RWPE2 (cell line): ENCODE measurements around the gene THSD8.
"Not testable (repeated sequence)": the region's sequence is repeated elsewhere in the genome, so short reads cannot be mapped to it uniquely, and the experiment has no call there.

Experiments used
- ATAC-seq: fragments of 200-7000 bp; cut with Tn5 transposase; 3 replicates; pipeline ENCODE4 v1.9.1; 2021; ENCODE audit warnings: low read depth
- DNase-seq: peaks from one replicate; pipeline ENCODE4 v3.0.0-alpha.2; 2020; ENCODE audit warnings: low spot score
- H3K27ac ChIP-seq: fragments of 450-650 bp; 2 replicates; pipeline ENCODE4 v1.5.1; 2017; ENCODE audit warnings: mild to moderate bottlenecking; ENCODE audit not compliant: poor library complexity, severe bottlenecking
- H3K27me3 ChIP-seq: fragments of 250-450 bp; sonication (Bioruptor Pico); 2 replicates; pipeline ENCODE4 v1.5.1; 2021; ENCODE audit warnings: mild to moderate bottlenecking, moderate library complexity; ENCODE audit not compliant: insufficient read depth, poor library complexity, severe bottlenecking
- H3K36me3 ChIP-seq: fragments of 250-450 bp; sonication (Bioruptor Pico); 2 replicates; pipeline ENCODE4 v1.5.1; 2020; ENCODE audit warnings: low read depth, mild to moderate bottlenecking, moderate library complexity
- H3K4me1 ChIP-seq: fragments of 250-450 bp; sonication (Bioruptor Pico); 2 replicates; pipeline ENCODE4 v1.5.1; 2021; ENCODE audit warnings: mild to moderate bottlenecking, moderate library complexity; ENCODE audit not compliant: insufficient read depth, poor library complexity, severe bottlenecking
- H3K4me3 ChIP-seq: fragments of 250-450 bp; sonication (Bioruptor Pico); 2 replicates; pipeline ENCODE4 v1.5.1; 2021; ENCODE audit warnings: mild to moderate bottlenecking, moderate library complexity; ENCODE audit not compliant: severe bottlenecking
- H3K9me3 ChIP-seq: fragments of 250-450 bp; sonication (Bioruptor Pico); 2 replicates; pipeline ENCODE4 v1.5.1; 2021; ENCODE audit warnings: mild to moderate bottlenecking, moderate library complexity; ENCODE audit not compliant: severe bottlenecking
- TF ChIP-seq, protein P1 (sequence below): fragments of 450-650 bp; IDR thresholded peaks from one replicate; pipeline ENCODE4 v1.5.1; 2017; ENCODE audit warnings: mild to moderate bottlenecking, moderate library complexity; ENCODE audit not compliant: poor library complexity, severe bottlenecking

The THSD8 gene

DNA sequence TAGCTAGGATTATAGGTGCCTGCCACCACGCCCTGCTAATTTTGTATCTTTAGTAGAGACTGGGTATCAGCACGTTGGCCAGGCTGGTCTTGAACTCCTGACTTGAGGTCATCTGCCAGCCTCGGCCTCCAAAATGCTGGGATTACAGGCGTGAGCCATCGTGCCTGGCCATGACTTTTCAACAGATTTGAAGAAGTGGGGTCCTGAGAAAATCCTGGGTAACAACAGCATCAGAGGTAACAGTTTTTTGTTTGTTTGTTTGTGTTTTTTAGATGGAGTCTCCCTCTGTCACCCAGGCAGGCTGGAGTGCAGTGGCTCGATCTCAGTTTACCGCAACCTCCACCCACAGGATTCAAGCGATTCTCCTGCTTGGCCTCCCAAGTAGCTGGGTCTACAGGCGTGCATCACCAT is 6.9 kb upstream of the THSD8 start:
- TF ChIP-seq, protein P1, sequence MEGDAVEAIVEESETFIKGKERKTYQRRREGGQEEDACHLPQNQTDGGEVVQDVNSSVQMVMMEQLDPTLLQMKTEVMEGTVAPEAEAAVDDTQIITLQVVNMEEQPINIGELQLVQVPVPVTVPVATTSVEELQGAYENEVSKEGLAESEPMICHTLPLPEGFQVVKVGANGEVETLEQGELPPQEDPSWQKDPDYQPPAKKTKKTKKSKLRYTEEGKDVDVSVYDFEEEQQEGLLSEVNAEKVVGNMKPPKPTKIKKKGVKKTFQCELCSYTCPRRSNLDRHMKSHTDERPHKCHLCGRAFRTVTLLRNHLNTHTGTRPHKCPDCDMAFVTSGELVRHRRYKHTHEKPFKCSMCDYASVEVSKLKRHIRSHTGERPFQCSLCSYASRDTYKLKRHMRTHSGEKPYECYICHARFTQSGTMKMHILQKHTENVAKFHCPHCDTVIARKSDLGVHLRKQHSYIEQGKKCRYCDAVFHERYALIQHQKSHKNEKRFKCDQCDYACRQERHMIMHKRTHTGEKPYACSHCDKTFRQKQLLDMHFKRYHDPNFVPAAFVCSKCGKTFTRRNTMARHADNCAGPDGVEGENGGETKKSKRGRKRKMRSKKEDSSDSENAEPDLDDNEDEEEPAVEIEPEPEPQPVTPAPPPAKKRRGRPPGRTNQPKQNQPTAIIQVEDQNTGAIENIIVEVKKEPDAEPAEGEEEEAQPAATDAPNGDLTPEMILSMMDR = no peak
- peaks cover 18% of the 10 kb centered on the region for H3K4me1 ChIP-seq
- peaks cover 28% of the 10 kb centered on the region for H3K36me3 ChIP-seq
- ATAC-seq (no peak), DNase-seq (no peak)
- peak overlapping the region; percentile 99 for H3K27ac ChIP-seq
- H3K27me3 ChIP-seq = no peaks in the 10 kb centered on the region
- no peak overlapping the region for H3K4me3 ChIP-seq
- H3K9me3 ChIP-seq = no peaks in the 10 kb centered on the region

DNA sequence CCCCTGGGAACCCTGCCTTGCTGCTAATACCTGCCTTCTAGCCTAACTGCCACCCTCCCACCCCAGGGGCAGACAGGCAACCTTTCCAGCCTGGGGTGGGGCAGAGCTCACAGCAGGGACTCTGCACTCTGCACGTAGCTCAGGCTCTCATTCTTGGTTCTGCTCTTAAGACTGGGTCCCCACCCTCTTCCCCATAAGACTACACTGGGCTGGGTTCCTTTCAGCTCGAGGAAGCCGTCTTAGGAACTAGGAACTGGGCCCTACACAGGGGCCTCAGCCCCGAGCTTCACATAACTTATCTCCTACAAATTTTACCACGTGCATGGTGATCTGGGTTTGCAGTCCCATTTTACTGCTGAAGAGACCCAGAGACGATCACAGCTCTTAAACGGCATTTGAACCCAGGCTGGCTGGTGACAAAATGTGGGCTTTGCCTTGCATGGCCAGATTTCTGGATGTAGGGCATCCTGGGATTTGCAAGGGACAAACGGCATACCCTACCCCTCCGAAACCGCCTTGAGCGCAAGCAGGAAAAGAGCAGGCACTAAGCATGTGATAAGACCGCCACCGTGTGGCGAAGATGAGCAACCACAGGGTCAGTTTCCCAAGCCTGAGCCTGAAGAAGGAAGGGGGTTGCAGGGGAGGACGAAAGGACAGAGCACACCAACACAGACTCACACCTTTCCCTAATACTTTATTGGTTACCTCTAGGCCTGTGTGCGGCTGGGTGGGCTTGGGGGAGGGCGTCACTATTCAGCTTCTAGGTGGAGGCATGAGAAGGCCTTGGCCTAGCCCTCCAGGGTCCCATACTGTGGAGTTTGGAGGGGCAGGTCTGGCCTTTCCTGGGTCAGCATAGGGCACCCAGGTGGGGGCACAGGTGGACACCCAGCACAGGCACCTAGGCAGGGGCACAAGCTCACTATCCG is 5.5 kb upstream of the THSD8 start:
- no peaks in the 10 kb centered on the region for H3K9me3 ChIP-seq
- TF ChIP-seq, protein P1 = peak; percentile 96
- H3K4me1 ChIP-seq = peaks cover 11% of the 10 kb centered on the region
- H3K36me3 ChIP-seq = peaks cover 36% of the 10 kb centered on the region
- DNase-seq (no peak), ATAC-seq (peak; percentile 41)
- H3K4me3 ChIP-seq = no peak overlapping the region
- no peaks in the 10 kb centered on the region for H3K27me3 ChIP-seq
- H3K27ac ChIP-seq = peak overlapping the region; percentile 99

DNA sequence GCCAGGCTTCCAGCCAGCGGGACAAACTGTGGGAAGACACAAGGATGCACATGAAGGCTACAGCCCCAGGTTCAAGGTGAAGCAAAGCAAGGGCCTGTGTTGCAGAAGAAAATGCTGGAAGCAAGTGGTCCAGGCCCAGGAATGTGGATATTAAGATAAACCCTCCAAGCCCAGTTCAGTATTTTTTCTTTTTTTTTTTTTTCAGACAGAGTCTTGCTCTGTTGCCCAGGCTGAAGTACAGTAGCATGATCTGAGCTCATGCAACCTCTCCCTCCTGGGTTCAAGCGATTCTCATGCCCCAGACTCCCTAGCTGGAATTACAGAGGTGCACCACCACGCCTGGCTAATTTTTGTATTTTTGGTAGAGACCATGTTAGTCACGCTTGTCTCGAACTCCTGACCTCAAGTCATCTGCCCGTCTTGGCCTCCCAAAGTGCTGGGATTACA is 4.7 kb upstream of the THSD8 start:
- H3K36me3 ChIP-seq = peaks cover 30% of the 10 kb centered on the region
- no peaks in the 10 kb centered on the region for H3K27me3 ChIP-seq
- peaks cover 11% of the 10 kb centered on the region for H3K4me1 ChIP-seq
- H3K4me3 ChIP-seq = no peak overlapping the region
- ATAC-seq = no peak
- no peak for DNase-seq
- no peaks in the 10 kb centered on the region for H3K9me3 ChIP-seq
- TF ChIP-seq, protein P1 = no peak
- peak overlapping the region; percentile 99 for H3K27ac ChIP-seq

DNA sequence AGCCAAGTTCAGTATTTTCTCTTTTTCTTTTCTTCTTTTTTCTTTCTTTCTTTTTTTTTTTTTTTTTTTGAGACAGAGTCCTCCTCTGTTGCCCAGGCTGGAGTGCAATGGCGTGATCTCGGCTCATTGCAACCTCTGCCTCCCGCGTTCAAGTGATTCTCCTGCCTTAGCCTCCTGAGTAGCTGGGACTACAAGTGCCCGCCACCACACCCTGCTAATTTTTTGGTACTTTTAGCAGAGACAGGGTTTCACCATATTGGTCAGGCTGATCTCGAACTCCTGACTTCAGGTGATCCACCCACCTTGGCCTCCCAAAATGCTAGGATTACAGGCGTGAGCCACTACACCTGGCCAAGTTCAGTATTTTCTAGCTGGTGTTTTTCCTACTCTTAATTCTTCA is 4.3 kb upstream of the THSD8 start:
- peaks cover 26% of the 10 kb centered on the region for H3K36me3 ChIP-seq
- not testable (repeated sequence) for ATAC-seq, H3K27me3 ChIP-seq, H3K9me3 ChIP-seq, H3K27ac ChIP-seq, DNase-seq, H3K4me3 ChIP-seq
- peaks cover 11% of the 10 kb centered on the region for H3K4me1 ChIP-seq

DNA sequence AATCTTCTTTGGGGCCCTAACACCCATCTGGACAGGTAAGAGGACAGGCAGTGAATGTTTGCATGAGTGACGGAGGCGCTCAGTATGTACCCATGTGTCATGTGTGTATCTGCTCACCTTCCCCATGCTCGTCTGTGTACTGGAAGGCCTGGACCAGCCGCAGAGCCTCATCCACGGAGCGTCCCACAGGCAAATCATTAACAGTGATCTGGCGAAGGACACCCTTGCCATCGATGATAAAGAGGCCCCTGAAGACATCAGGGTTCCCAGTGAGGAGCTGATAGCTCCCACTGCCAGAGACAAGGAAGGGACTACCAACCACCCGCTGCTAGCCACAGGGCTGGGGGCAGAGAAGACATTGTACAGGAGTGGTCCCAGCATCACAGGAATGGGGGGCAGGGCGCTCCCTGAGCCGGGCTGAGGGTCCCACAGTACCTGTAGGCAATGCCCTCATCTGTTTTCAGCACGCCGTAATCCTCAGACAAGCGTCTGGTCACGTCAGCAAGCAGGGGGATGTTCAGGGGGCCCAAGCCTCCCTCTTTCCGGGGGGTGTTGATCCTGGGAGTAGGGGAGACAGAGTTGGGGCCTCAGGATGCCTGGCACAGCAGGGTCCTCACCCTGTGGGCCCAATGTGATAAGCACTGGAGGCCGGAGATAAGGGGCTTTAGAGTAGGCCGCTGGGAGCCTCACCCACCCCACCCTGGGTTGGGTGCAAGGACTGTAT is 2.0 kb upstream of the THSD8 start:
- no peak for DNase-seq
- no peak for ATAC-seq
- peaks cover 6% of the 10 kb centered on the region for H3K4me1 ChIP-seq
- H3K4me3 ChIP-seq = no peak overlapping the region
- no peaks in the 10 kb centered on the region for H3K9me3 ChIP-seq
- H3K27ac ChIP-seq = peak overlapping the region; percentile 60
- peaks cover 19% of the 10 kb centered on the region for H3K36me3 ChIP-seq
- TF ChIP-seq, protein P1 = no peak
- H3K27me3 ChIP-seq = no peaks in the 10 kb centered on the region
